GM18508 (cell line): ENCODE data around the gene FAM237A.

ENCODE experiments used
- ATAC-seq: cut with Tn5 transposase; IDR thresholded peaks from one replicate; pipeline ENCODE4 v1.9.1; 2021; ENCODE audit warnings: moderate number of reproducible peaks; ENCODE audit not compliant: insufficient read depth, unreplicated experiment

The FAM237A gene

DNA sequence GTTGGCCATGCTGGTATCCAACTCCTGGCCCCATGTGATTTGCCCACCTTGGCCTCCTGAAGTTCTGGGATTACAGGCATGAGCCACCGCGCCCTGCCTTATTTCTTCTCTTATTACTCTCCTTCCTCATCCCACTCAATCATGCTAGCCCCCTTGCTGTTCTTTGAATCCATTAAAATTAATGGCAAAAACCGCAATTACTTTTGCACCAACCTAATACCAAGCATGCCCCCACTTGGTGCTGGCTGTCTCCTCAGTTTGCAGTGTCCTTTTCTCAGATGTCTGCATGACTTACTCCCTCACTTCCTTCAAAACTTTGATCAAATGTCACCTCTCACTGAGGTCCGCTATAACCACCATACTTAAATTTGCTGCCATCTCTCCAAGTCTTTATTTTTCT, 41.3 kb downstream of the FAM237A start:
- no peak for ATAC-seq

DNA sequence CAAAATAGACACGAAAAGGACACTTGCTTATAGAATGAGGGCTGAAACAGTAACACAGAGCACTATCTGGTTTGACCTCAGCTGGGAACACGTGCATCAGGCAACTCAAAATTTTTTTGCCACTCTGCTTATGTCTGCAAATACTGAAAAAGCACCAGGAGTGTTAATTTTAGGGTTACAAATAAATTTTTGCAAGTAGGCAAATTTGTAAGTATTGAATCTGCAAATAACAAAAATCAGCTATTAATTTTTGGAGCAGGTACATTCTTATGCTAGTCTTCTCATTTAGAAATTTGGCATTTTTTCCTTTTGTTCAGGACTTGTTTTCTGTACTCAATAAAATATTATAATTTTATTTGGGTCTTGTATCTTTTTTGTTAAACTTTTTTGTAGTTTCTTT, 46.2 kb downstream of the FAM237A start:
- no peak for ATAC-seq

DNA sequence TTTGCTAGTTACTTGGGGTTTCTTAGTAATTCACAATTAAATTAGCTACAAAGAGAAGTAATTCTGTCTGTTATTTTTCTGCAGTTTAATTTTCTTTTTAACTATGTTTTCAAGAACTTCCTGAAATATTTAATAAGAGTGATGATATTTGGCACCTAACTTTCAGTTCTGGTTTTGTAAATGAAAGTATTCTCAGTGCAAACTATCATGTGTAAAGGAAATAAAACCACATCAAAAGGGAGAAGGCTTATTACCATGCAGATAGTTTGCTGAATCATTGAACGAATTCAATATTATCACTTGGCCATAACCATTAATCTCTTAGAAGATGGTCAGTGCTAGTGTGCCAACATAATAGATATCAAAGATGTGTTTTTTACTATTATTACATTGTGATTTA, 46.7 kb downstream of the FAM237A start:
- ATAC-seq: no peak

DNA sequence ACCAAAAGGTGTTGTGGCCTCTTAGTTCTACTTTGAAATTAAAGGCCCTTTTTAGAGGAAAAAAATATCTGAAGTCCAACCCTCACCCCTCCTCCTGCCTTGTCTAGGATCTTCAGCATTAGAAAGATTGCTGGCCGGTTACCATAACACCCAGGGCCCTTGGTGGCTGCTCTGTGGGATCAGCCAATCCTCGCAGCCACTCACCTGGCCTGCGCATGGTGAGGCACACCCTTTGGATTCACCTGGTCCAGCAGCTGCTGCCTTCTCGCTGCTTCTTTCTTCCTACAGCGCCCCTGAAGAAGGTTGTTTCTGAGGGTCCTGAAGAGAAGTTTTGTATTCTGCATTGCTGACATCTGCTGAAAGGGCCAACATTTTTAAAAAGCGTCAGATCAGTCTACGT, 50.7 kb downstream of the FAM237A start:
- no peak for ATAC-seq

DNA sequence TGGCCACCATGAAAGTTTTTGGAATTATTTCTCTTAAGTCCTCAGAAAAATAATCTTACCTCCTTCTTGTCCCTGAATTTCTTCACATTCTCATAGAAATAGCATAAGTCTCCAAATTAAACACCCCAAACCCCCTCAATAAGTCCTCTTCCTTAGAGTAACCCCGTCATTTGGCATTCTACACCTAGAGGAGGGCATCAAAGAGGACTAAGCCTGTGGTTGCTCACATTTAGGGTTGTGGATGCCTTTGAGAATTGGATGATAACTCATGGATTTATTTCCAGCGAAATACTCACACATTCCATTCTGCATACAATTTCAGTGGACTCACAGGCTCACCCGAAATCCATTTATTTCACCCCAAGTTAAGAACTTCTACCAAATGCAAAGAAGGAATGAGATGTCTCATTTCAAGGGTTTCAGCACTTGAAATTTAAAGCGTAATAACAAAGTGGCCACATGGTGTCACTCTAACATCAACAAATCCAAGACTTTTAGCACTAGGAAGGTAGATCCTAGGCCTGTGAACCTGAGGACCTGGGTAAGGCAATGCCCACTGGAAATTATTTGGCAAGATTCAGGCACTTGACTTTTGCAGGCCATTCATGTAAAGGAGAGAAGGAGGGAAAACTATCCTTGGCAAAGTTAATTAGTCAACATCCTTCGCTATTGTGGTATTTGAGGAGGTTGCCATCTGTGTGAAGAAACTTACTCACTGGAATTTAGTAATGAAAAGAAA, 51.3 kb downstream of the FAM237A start:
- no peak for ATAC-seq

DNA sequence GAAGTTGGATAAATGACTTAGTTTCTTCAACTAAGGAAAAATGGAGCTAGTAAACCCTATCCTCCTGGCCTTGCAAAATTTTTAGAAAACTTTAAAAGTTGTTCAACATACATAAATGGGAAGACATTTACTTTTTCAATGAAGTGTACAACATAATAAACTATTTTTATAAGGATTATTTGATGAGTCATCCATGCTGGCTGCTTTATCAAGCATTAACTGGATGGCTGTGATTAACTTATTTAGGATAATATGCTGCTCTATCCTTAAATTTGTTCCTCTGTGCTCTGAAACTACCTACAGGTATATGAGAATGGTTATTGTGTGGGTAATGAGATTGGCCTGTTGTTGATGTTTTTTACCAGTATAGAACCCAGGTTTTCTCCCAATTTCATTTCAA, 54.6 kb downstream of the FAM237A start:
- ATAC-seq: no peak

DNA sequence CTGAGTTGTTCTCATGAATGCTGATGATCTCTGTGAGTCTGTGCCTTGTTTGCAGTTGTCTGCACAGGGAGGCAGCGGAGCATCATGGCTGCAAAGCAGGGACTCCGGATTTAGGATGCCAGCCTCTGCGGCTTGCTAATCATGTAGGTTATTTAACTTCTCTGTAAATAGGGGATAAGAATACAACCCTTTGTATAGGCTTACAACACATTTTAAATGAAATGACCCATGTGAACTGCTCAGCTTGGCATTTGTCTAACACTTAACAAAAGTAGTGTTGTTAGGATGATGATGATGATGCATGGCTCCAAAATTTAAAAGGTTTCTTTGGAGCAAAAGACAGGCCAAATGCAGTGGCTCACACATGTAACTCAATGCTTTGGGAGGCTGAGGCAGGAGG, 56.5 kb downstream of the FAM237A start:
- ATAC-seq: no peak
